PFSK-1 (cell line): ENCODE data around the gene SH3D21.

Experiments
- FOXP2 ChIP-seq: optimal IDR thresholded peaks from 2 replicates; pipeline ENCODE3; 2011; ENCODE audit warnings: borderline replicate concordance, control low read depth, inconsistent platforms; ENCODE audit not compliant: insufficient read depth; ENCODE audit errors: extremely low read length, extremely low read depth
- POLR2AphosphoS5 ChIP-seq: IDR thresholded peaks from 2 replicates; pipeline ENCODE4 v1.6.1; 2012; ENCODE audit warnings: low read depth, mild to moderate bottlenecking, control low read depth, low read length, moderate library complexity
- REST ChIP-seq, 2 experiments: IDR thresholded peaks; 2 replicates each; pipeline versions ENCODE4 v1.6.1 to v1.8.0; 2011 to 2012; ENCODE audit warnings: low read depth in 2 of 2, low read length in 2 of 2, control low read depth in 1 of 2, inconsistent platforms in 1 of 2, mild to moderate bottlenecking in 1 of 2, moderate library complexity in 1 of 2; ENCODE audit not compliant: insufficient read depth in 1 of 2
- SIN3A ChIP-seq: IDR thresholded peaks from 2 replicates; pipeline ENCODE4 v1.6.1; 2012; ENCODE audit warnings: mild to moderate bottlenecking, low read length, moderate library complexity, borderline replicate concordance; ENCODE audit not compliant: insufficient read depth
- TAF1 ChIP-seq: IDR thresholded peaks from 2 replicates; pipeline ENCODE4 v1.6.1; 2012; ENCODE audit warnings: low read length, control low read depth, borderline replicate concordance; ENCODE audit not compliant: insufficient read depth

SH3D21 gene

GRCh38 chr1:36327421-36328087, 21.4 kb downstream of the SH3D21 start:
- TF ChIP-seq SIN3A (no peak), FOXP2 (no peak), REST (IDR thresholded peaks at IDR 0.05; ENCODE audit: insufficient read depth in 1 of 2, low read depth in 2 of 2, low read length in 2 of 2) (no peak), POLR2AphosphoS5 (no peak), TAF1 (no peak)

GRCh38 chr1:36328088-36328480, 21.9 kb downstream of the SH3D21 start:
- TF ChIP-seq REST (IDR thresholded peaks at IDR 0.05; ENCODE audit: insufficient read depth in 1 of 2, low read depth in 2 of 2, low read length in 2 of 2): no peak
- no peak for TF ChIP-seq POLR2AphosphoS5
- TF ChIP-seq TAF1: no peak
- no peak for TF ChIP-seq FOXP2
- no peak for TF ChIP-seq SIN3A

GRCh38 chr1:36328713-36329112, 22.5 kb downstream of the SH3D21 start:
- TF ChIP-seq FOXP2 (no peak), TAF1 (no peak), REST (IDR thresholded peaks at IDR 0.05; ENCODE audit: insufficient read depth in 1 of 2, low read depth in 2 of 2, low read length in 2 of 2) (no peak), POLR2AphosphoS5 (no peak), SIN3A (no peak)

- TF ChIP-seq SIN3A (no peak), REST (IDR thresholded peaks at IDR 0.05; ENCODE audit: insufficient read depth in 1 of 2, low read depth in 2 of 2, low read length in 2 of 2) (no peak), TAF1 (no peak), POLR2AphosphoS5 (no peak), FOXP2 (no peak)
Measured at GRCh38 chr1:36329817-36330216, 23.6 kb downstream of the SH3D21 start.

- TF ChIP-seq TAF1: no peak
- TF ChIP-seq SIN3A: no peak
- no peak for TF ChIP-seq FOXP2
- TF ChIP-seq POLR2AphosphoS5: no peak
- no peak for TF ChIP-seq REST (IDR thresholded peaks at IDR 0.05; ENCODE audit: insufficient read depth in 1 of 2, low read depth in 2 of 2, low read length in 2 of 2)
Measured at GRCh38 chr1:36330940-36331339, 24.8 kb downstream of the SH3D21 start.
